GM06990 (cell line): ENCODE data around the gene SHMT2.
A peak's percentile ranks its signal among the peaks of the same experiment; 100 is the strongest.

Source experiments
- DNase-seq: peaks from one replicate; pipeline ENCODE4 v3.0.0-alpha.2; 2011; ENCODE audit not compliant: insufficient read length; ENCODE audit errors: extremely low read depth
- H3K27me3 ChIP-seq: replicated peaks from 2 replicates; pipeline ENCODE4 v1.6.0; 2011; ENCODE audit warnings: low read length; ENCODE audit not compliant: control insufficient read depth, insufficient read depth
- H3K36me3 ChIP-seq: 2 replicates; pipeline ENCODE4 v1.5.1; 2011; ENCODE audit warnings: low read length; ENCODE audit not compliant: control insufficient read depth, insufficient read depth
- H3K4me3 ChIP-seq: replicated peaks from 2 replicates; pipeline ENCODE4 v1.5.1; 2011; ENCODE audit warnings: low read depth, mild to moderate bottlenecking, control low read depth, low read length
- TF ChIP-seq, protein P1 (sequence below): IDR thresholded peaks from 2 replicates; pipeline ENCODE4 v1.5.1; 2011; ENCODE audit warnings: low read length, control low read depth, mild to moderate bottlenecking, inconsistent platforms; ENCODE audit not compliant: insufficient read depth, poor library complexity, severe bottlenecking

SHMT2 gene

DNA sequence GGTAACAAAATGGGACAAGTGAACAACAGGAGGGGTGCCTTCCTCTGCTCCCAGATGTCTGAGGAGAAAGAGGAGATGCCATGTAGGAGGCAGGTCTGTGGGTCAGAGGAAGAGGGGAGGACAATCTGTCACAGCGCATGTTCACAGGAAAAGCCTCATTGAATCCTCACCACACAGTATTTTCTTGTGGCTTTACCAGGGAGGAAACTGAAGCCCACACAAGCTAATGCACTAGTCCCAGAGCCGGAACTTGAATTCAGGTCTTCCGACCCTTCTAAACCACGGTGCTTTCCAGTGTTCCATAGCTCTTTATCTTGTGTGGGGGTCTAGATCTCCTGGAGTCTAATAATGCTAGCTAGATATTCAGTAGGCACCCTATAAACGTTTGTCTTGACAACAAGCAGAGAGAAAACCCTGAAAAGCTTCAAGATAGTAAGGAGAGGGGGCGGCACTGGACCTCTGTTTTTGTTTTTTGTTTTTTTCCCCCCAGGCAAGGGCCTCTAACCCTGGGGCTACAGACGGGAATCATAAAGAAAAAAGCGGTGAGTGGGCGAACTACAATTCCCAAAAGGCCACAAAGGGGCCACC lies 371 bp upstream of the SHMT2 start:
- TF ChIP-seq, protein P1, sequence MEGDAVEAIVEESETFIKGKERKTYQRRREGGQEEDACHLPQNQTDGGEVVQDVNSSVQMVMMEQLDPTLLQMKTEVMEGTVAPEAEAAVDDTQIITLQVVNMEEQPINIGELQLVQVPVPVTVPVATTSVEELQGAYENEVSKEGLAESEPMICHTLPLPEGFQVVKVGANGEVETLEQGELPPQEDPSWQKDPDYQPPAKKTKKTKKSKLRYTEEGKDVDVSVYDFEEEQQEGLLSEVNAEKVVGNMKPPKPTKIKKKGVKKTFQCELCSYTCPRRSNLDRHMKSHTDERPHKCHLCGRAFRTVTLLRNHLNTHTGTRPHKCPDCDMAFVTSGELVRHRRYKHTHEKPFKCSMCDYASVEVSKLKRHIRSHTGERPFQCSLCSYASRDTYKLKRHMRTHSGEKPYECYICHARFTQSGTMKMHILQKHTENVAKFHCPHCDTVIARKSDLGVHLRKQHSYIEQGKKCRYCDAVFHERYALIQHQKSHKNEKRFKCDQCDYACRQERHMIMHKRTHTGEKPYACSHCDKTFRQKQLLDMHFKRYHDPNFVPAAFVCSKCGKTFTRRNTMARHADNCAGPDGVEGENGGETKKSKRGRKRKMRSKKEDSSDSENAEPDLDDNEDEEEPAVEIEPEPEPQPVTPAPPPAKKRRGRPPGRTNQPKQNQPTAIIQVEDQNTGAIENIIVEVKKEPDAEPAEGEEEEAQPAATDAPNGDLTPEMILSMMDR, result no peak
- DNase-seq, result no peak
- peaks cover 1% of the 10 kb centered on the region; the same call in 1 of the 2 replicates for H3K27me3 ChIP-seq
- peak overlapping the region; percentile 81 for H3K4me3 ChIP-seq
- H3K36me3 ChIP-seq, result peaks cover 26% of the 10 kb centered on the region

DNA sequence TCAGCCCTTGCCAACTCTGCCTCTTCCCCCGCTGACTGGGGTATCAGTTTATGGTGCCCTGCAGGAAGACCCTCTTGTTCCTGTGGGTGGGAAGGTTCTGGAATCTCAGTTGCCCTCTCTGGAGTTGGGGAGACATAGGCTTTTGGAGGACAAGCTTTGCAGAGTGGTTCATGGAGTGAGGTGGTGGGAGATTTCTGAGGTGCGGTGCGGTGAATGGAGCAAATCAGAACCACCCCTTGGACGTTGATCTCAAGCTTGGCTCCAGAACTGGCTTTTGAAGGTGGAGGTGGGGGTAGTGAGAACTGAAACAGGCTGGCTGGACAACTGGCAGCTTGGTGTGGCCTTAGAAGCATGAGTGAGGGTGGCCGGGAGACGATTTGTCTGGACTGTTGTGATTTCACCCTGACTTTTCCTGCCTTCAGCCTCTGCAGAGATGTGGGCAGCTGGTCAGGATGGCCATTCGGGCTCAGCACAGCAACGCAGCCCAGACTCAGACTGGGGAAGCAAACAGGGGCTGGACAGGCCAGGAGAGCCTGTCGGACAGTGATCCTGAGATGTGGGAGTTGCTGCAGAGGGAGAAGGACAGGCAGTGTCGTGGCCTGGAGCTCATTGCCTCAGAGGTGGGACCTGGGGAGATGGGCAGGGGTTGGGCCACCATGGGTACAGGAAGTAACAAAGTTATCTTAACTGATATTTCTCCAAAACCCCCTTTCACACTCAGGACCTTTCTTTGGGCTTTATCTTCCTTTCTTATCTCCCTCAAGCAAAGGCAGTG lies 1.1 kb downstream of the SHMT2 start:
- no peak for DNase-seq
- TF ChIP-seq, protein P1, result no peak

DNA sequence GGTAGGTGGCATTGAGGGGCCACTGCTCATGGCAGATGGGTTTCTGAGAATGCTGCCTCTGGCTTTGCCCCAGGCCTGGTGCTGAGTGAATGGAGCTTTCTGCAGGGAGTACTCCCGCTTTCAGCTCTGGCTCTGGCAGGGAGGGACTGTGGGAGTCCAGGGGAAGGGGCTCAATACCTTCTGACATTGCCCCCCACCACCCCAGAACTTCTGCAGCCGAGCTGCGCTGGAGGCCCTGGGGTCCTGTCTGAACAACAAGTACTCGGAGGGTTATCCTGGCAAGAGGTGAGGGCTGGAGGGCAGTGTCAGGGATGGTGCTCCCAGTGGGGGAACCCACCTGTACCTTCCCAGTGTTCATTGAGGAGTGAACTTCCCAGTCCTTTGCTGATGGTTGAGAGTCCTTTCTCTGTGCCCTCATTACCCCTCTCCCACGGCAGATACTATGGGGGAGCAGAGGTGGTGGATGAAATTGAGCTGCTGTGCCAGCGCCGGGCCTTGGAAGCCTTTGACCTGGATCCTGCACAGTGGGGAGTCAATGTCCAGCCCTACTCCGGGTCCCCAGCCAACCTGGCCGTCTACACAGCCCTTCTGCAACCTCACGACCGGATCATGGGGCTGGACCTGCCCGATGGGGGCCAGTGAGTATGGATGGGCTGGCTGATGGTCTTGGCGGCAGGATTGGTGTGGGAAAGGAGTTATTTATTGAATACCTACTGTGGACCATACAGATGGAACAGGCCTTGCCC lies 1.9 kb downstream of the SHMT2 start:
- Histone ChIP-seq H3K36me3 (peaks cover 31% of the 10 kb centered on the region), H3K4me3 (peak overlapping the region; percentile 81), H3K27me3 (peaks cover 1% of the 10 kb centered on the region; the same call in 1 of the 2 replicates)
- TF ChIP-seq, protein P1, result no peak
- DNase-seq, result no peak

More for the DNA sequence above, 1.1 kb downstream of the SHMT2 start:
- Histone ChIP-seq H3K4me3 (peak overlapping the region; percentile 81), H3K27me3 (peaks cover 1% of the 10 kb centered on the region; the same call in 1 of the 2 replicates), H3K36me3 (peaks cover 31% of the 10 kb centered on the region)

DNA sequence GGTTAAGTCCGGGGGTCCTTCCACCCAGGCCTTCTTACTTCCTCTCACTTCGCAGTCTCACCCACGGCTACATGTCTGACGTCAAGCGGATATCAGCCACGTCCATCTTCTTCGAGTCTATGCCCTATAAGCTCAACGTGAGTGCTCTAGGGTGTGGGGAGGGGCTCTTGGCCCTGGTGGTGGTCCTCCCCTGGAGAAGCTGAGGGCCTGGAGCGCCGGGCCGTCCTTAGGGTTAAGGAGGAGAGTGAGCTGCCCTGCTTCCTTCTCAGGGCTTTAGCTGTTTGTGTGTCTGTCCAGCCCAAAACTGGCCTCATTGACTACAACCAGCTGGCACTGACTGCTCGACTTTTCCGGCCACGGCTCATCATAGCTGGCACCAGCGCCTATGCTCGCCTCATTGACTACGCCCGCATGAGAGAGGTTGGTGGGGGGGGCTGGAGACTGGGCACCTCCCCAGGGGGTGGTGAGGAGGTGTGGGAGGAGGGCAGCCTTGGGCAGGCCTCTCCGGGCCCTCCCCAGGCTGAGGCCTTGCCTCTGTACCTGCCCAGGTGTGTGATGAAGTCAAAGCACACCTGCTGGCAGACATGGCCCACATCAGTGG lies 2.7 kb downstream of the SHMT2 start:
- Histone ChIP-seq H3K36me3 (peaks cover 31% of the 10 kb centered on the region), H3K4me3 (no peak overlapping the region), H3K27me3 (no peaks in the 10 kb centered on the region; the same call in 1 of the 2 replicates)
- TF ChIP-seq, protein P1, result no peak
- DNase-seq, result no peak

DNA sequence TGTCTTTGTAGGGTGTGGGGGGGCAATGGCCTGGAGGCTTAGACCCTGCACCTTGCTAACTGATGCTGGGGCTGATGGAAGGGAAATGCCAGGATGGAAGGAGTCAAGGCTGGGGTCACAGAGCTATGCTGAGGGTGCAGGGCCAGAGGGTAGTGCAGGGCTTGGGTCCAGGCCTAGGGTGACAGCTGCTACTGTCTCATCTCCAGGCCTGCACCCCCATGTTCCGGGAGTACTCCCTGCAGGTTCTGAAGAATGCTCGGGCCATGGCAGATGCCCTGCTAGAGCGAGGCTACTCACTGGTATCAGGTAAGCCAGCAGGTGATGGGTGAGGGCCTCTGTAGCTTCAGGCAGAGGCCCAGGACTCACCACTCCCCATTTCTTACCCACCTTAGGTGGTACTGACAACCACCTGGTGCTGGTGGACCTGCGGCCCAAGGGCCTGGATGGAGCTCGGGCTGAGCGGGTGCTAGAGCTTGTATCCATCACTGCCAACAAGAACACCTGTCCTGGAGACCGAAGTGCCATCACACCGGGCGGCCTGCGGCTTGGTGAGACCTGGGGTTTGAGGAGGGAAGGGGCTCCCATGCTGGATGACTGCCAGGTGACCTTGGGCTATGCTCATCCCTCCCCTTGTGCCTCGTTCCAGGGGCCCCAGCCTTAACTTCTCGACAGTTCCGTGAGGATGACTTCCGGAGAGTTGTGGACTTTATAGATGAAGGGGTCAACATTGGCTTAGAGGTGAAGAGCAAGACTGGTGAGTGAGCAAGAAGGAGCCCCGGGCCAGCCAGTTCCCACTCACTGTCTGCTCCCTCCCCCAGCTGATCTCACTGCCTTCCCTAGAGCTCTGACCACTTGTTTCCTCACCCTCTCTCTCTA lies 4.1 kb downstream of the SHMT2 start:
- H3K36me3 ChIP-seq, result peaks cover 31% of the 10 kb centered on the region
- no peaks in the 10 kb centered on the region; the same call in 1 of the 2 replicates for H3K27me3 ChIP-seq
- TF ChIP-seq, protein P1, result no peak
- H3K4me3 ChIP-seq, result no peak overlapping the region
- DNase-seq, result no peak
